K562 (cell line): ENCODE data around the gene PPP1R14B. TPM values are rescaled to one million over a fixed set of nuclear protein-coding genes. Genes with fewer than 3 reads are reported as not detected.

Experiments
- CBX8 ChIP-seq: fragments of 200-600 bp; sonication (generic); IDR thresholded peaks from 2 replicates; pipeline ENCODE4 v1.6.1; 2012; ENCODE audit warnings: borderline replicate concordance, mixed run types, low read depth, mild to moderate bottlenecking, moderate library complexity, mixed read lengths, low read length, control low read depth, inconsistent platforms; ENCODE audit not compliant: poor library complexity, severe bottlenecking; ENCODE audit errors: extremely low read depth
- ETV1 ChIP-seq: fragments of 450-650 bp; conservative IDR thresholded peaks from 2 replicates; pipeline ENCODE4 v1.6.1; 2016; ENCODE audit warnings: missing genetic modification characterization, control low read depth, low read depth, missing compliant biosample characterization
- HMGN3 ChIP-seq: IDR thresholded peaks from 2 replicates; pipeline ENCODE4 v1.6.1; 2011; ENCODE audit warnings: borderline replicate concordance, low read depth, mild to moderate bottlenecking, mixed read lengths, low read length; ENCODE audit not compliant: insufficient read length; ENCODE audit errors: extremely low read depth
- NFIX ChIP-seq: fragments of 250-450 bp; sonication (Bioruptor Pico); IDR thresholded peaks from 2 replicates; pipeline ENCODE4 v1.4.0; 2020; ENCODE audit warnings: low read depth, mild to moderate bottlenecking, moderate library complexity
- RNF219 ChIP-seq: fragments of 250-450 bp; sonication (Bioruptor Pico); IDR thresholded peaks from 2 replicates; pipeline ENCODE4 v1.5.0; 2022; ENCODE audit warnings: mild to moderate bottlenecking
- SAP30 ChIP-seq: fragments of 200-600 bp; sonication (generic); IDR thresholded peaks from 2 replicates; pipeline ENCODE4 v1.6.1; 2012; ENCODE audit warnings: borderline replicate concordance, low read depth, mild to moderate bottlenecking, moderate library complexity, low read length, control low read depth, inconsistent platforms; ENCODE audit not compliant: insufficient read depth, poor library complexity, severe bottlenecking
- TAF15 ChIP-seq: fragments of 200-400 bp; formaldehyde crosslinking; IDR thresholded peaks from 2 replicates; pipeline ENCODE4 v1.6.1; 2017; ENCODE audit warnings: mild to moderate bottlenecking, low read depth, low read length, moderate library complexity
- TAF7 ChIP-seq: fragments of 450-650 bp; IDR thresholded peaks from 2 replicates; pipeline ENCODE4 v1.6.1; 2016; ENCODE audit warnings: missing genetic modification characterization, missing compliant biosample characterization
- USF2 ChIP-seq: sonication (generic); formaldehyde crosslinking; IDR thresholded peaks from 2 replicates; pipeline ENCODE4 v1.5.0; 2020; ENCODE audit warnings: missing genetic modification reagents
- WHSC1 ChIP-seq: IDR thresholded peaks from one replicate; pipeline ENCODE4 v1.6.1; 2012; ENCODE audit warnings: low read length, control low read depth, inconsistent platforms
- ZBTB40 ChIP-seq, 2 experiments: fragments of 450-650 bp in 1 of 2; sonication (generic) in 1 of 2; formaldehyde crosslinking in 1 of 2; IDR thresholded peaks; 2 replicates each; pipeline versions ENCODE4 v1.7.1 to v1.9.0; 2016 to 2022; ENCODE audit warnings: inconsistent platforms in 1 of 2, mild to moderate bottlenecking in 1 of 2, missing genetic modification reagents in 1 of 2
- ZNF174 ChIP-seq: fragments of 250-450 bp; sonication (Bioruptor Pico); IDR thresholded peaks from 2 replicates; pipeline ENCODE4 v1.4.0; 2020; ENCODE audit warnings: mild to moderate bottlenecking
- polyA plus RNA-seq, 8 experiments: library from polyadenylated mRNA; depleted of rRNA in 4 of 8; stranded (reverse) in 5 of 8; unstranded in 3 of 8; fragments of >200 nt; fragmentation: Nextera tagmentation in 2 of 8; fragmentation: Illumina TruSeq in 1 of 8; extraction: Ambion mirVana in 2 of 8; extraction: Trizol in 1 of 8; gene quantifications; 2 replicates each; pipeline versions ENCODE4 v1.2.1 to v1.2.3, GENCODE V29; 2011 to 2014; ENCODE audit warnings: inconsistent platforms in 1 of 8, missing spikeins in 1 of 8
- total RNA-seq, 7 experiments: library from RNA; depleted of rRNA in 6 of 7; stranded (reverse); fragments of >200 nt in 6 of 7; fragmentation: Illumina TruSeq in 2 of 7; extraction: Trizol in 2 of 7; gene quantifications; 2 replicates each; pipeline versions ENCODE4 v1.2.1 to v1.2.3, GENCODE V29; 2011 to 2021; ENCODE audit warnings: low replicate concordance in 1 of 7

The PPP1R14B gene
- total and polyA plus RNA-seq, 9 of the 15 experiments (the other 6 are each of a cell fraction or from before 2014, with no cell fraction given), result 7.7 to 566 (median 212) TPM

GRCh38 chr11:64284962-64285884, 38.5 kb upstream of the PPP1R14B start, which contains the start of gene GPR137 (continued):
- TF ChIP-seq ETV1 (tag) (no peak), USF2 (CRISPR knock-in tag) (no peak), CBX8 (no peak), RNF219 (no peak), SAP30 (peak; percentile 82), ZNF174 (CRISPR knock-in tag) (no peak), TAF15 (peak; percentile 99; the same call in 1 of the 2 replicates), NFIX (CRISPR knock-in tag) (no peak), WHSC1 (no peak), TAF7 (tag) (no peak), HMGN3 (peak; percentile 46), ZBTB40 (IDR thresholded peaks at IDR 0.05) (0 out of 2 replicates have a peak, but pooled peaks have one; percentile 4), ZBTB40 (CRISPR knock-in tag; IDR thresholded peaks at IDR 0.05) (no peak)
